Panc1 (cell line): ENCODE measurements around the gene DLGAP5. TPM values are rescaled to one million over a fixed set of nuclear protein-coding genes. Genes with fewer than 3 reads are reported as not detected.

Experiments
- ATAC-seq: fragments of 200-7000 bp; cut with Tn5 transposase; 2 replicates; pipeline ENCODE4 v1.9.1; 2020; ENCODE audit warnings: mild to moderate bottlenecking, moderate library complexity
- BruUV-seq: library from RNA; stranded (reverse); fragments of 400-500 nt; replicated peaks from 2 replicates; lab custom pipeline; 2021; lab: Mats Ljungman, UMichigan
- CTCF ChIA-PET: fragments of 300-600 bp; sonication (Branson Sonifier 250); formaldehyde crosslinking; loops from one replicate; lab custom pipeline; 2022; ENCODE audit warnings: antibody characterized with exemption; lab: Charles Lee
- POLR2A ChIA-PET: fragments of 300-600 bp; sonication (Branson Sonifier 250); formaldehyde crosslinking; loops from one replicate; lab custom pipeline; 2022; ENCODE audit warnings: antibody characterized with exemption; lab: Charles Lee
- DNase-seq: peaks from one replicate; pipeline ENCODE4 v3.0.0-alpha.2; 2010; ENCODE audit warnings: low read depth, low spot score
- H3K27ac ChIP-seq: 2 replicates; pipeline ENCODE4 v1.5.1; 2011; ENCODE audit warnings: mild to moderate bottlenecking, low read length, inconsistent platforms
- H3K27me3 ChIP-seq: fragments of 200-500 bp; sonication (Bioruptor generic); 2 replicates; pipeline ENCODE4 v1.6.0; 2014; ENCODE audit warnings: low read length, inconsistent platforms; ENCODE audit not compliant: control insufficient read depth, insufficient read depth
- H3K36me3 ChIP-seq: fragments of 200-500 bp; sonication (Bioruptor generic); 2 replicates; pipeline ENCODE4 v1.5.1; 2014; ENCODE audit warnings: inconsistent platforms, mild to moderate bottlenecking, low read length, moderate library complexity; ENCODE audit not compliant: control insufficient read depth, insufficient read depth
- H3K4me1 ChIP-seq: 2 replicates; pipeline ENCODE4 v1.5.1; 2011; ENCODE audit warnings: inconsistent platforms, mild to moderate bottlenecking, low read length, moderate library complexity; ENCODE audit not compliant: control insufficient read depth, insufficient read depth
- H3K4me3 ChIP-seq, 2 experiments: 2 replicates each; pipeline ENCODE4 v1.5.1; 2011 to 2012; ENCODE audit warnings: low read depth in 2 of 2, low read length in 2 of 2, mild to moderate bottlenecking in 2 of 2, inconsistent platforms in 1 of 2, moderate library complexity in 1 of 2
- H3K9me3 ChIP-seq: fragments of 200-500 bp; sonication (Bioruptor generic); 2 replicates; pipeline ENCODE4 v1.5.1; 2014; ENCODE audit warnings: low read depth, mild to moderate bottlenecking, inconsistent platforms, low read length, moderate library complexity; ENCODE audit not compliant: control insufficient read depth, insufficient read depth
- CTCF ChIP-seq: fragments of 450-650 bp; IDR thresholded peaks from 2 replicates; pipeline ENCODE4 v1.5.1; 2017; ENCODE audit warnings: mild to moderate bottlenecking
- POLR2AphosphoS5 ChIP-seq: IDR thresholded peaks from 2 replicates; pipeline ENCODE4 v1.6.1; 2012; ENCODE audit warnings: mild to moderate bottlenecking, low read depth, low read length, moderate library complexity
- REST ChIP-seq, 2 experiments: IDR thresholded peaks; 2 replicates each; pipeline ENCODE4 v1.6.1; 2011 to 2012; ENCODE audit warnings: low read depth in 2 of 2, control low read depth in 1 of 2, low read length in 1 of 2, mild to moderate bottlenecking in 1 of 2, moderate library complexity in 1 of 2; ENCODE audit not compliant: insufficient read depth in 1 of 2
- SIN3A ChIP-seq: IDR thresholded peaks from 2 replicates; pipeline ENCODE4 v1.6.1; 2012; ENCODE audit warnings: low read depth, mild to moderate bottlenecking, low read length, moderate library complexity, borderline replicate concordance; ENCODE audit not compliant: insufficient read depth
- TCF7L2 ChIP-seq: IDR thresholded peaks from 2 replicates; pipeline ENCODE4 v1.6.1; 2011; ENCODE audit warnings: mild to moderate bottlenecking, low read depth, low read length, inconsistent platforms
- in situ Hi-C: cut with HindIII; loops from 2 replicates; pipeline ENCODE4 v1.10.0; 2016; ENCODE audit warnings: low sequenced_read_pairs, low pct_unique_long_range_greater_than_20kb
- intact Hi-C: fragments of 100-400 bp; cut with micrococcal nuclease; formaldehyde crosslinking; loops from one replicate; pipeline ENCODE4 v1.10.0; 2022; ENCODE audit not compliant: unreplicated experiment
- total RNA-seq: library from RNA; stranded (reverse); gene quantifications from one replicate; pipeline ENCODE4 v1.2.1, GENCODE V29; 2021; ENCODE audit not compliant: unreplicated experiment

DLGAP5 gene
- total RNA-seq, 1 experiment from 2014 or later = 48.7 TPM

- ChIA-PET POLR2A (no interaction called here), CTCF (no interaction called here)
- no TSS peak for BruUV-seq
- intact Hi-C loops (no loop called here), in situ Hi-C loops (no loop called here)
- ATAC-seq (no peak), DNase-seq (no peak)
- Histone ChIP-seq H3K27ac (no peak overlapping the region), H3K4me3 (no peak overlapping the region), H3K4me1 (no peaks in the 10 kb centered on the region), H3K9me3 (no peaks in the 10 kb centered on the region), H3K27me3 (no peaks in the 10 kb centered on the region), H3K36me3 (peaks cover 40% of the 10 kb centered on the region)
- TF ChIP-seq CTCF (no peak), SIN3A (no peak), TCF7L2 (no peak), REST (IDR thresholded peaks at IDR 0.05; ENCODE audit: insufficient read depth in 1 of 2, low read depth in 2 of 2, low read length in 1 of 2) (no peak), POLR2AphosphoS5 (no peak)
These were observed 48.9 kb downstream of the DLGAP5 start for GRCh38 chr14:55142466-55142865.

GRCh38 chr14:55141825-55142224, 49.6 kb downstream of the DLGAP5 start:
- CTCF ChIA-PET = no interaction called here

More at GRCh38 chr14:55141825-55142224, 49.6 kb downstream of the DLGAP5 start:
- intact Hi-C loops (no loop called here), in situ Hi-C loops (no loop called here)
- Histone ChIP-seq H3K27me3 (no peaks in the 10 kb centered on the region), H3K9me3 (no peaks in the 10 kb centered on the region), H3K36me3 (peaks cover 37% of the 10 kb centered on the region), H3K27ac (no peak overlapping the region), H3K4me1 (peaks cover 3% of the 10 kb centered on the region; the same call in 1 of the 2 replicates), H3K4me3 (no peak overlapping the region)
- BruUV-seq = no TSS peak
- TF ChIP-seq POLR2AphosphoS5 = no peak
- no peak for TF ChIP-seq SIN3A
- no peak for TF ChIP-seq TCF7L2
- no peak for TF ChIP-seq REST (IDR thresholded peaks at IDR 0.05; ENCODE audit: insufficient read depth in 1 of 2, low read depth in 2 of 2, low read length in 1 of 2)
- TF ChIP-seq CTCF = no peak
- DNase-seq (no peak), ATAC-seq (no peak)
- POLR2A ChIA-PET = no interaction called here
